GM18526 (cell line): ENCODE measurements around the gene GCHFR.

ENCODE experiments used
- POLR2A ChIP-seq: IDR thresholded peaks from 3 replicates; pipeline ENCODE4 v1.6.1; 2011; ENCODE audit not compliant: insufficient read length; ENCODE audit errors: extremely low read depth

The GCHFR gene

DNA sequence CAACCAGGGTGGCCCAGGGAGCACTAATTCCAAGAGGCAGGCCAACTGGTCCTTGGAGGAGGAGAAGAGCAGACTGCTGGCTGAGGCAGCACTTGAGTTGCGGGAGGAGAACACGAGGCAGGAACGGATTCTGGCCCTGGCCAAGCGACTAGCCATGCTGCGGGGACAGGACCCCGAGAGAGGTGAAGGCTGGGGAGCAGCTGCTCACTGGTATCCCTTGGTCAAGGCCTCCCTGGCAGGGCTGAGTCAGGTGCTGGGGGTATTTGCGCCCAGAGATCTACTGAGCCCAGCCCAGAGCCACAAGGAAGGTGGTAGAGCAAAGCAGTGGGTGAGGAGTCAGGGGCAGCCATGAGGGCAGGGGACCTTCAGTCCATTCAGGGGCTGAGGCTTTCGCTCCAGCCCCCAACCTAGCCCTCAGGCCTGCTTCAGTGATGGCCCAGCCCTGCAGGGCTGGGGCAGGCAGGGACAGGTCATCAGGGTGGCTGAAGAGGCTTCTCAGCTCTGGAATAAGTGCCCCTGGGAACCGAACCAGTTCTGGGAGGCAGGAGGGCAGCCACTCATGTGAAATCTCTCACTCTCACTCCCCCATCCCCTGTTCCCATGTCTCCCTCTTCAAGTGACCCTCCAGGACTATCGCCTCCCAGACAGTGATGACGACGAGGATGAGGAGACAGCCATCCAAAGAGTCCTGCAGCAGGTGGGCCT lies 49.0 kb downstream of the GCHFR start:
- no peak for TF ChIP-seq POLR2A

- TF ChIP-seq POLR2A = no peak
Observed at GRCh38 chr15:40815042-40815698, 51.3 kb downstream of the GCHFR start.
